SK-N-MC (cell line): ENCODE results near the gene PIGS.
A peak's percentile ranks its signal among the peaks of the same experiment; 100 is the strongest.

Experiments used
- DNase-seq: peaks from one replicate; pipeline ENCODE4 v3.0.0-alpha.2; 2011; ENCODE audit warnings: low read depth, low spot score
- H3K27ac ChIP-seq: fragments of 200-600 bp; sonication (generic); 2 replicates; pipeline ENCODE4 v1.5.1; 2016; ENCODE audit warnings: mixed run types
- H3K36me3 ChIP-seq: fragments of 200-600 bp; sonication (generic); 2 replicates; pipeline ENCODE4 v1.6.1; 2017; ENCODE audit warnings: antibody characterized with exemption, low read length, mixed read lengths; ENCODE audit not compliant: insufficient read depth
- H3K4me3 ChIP-seq: fragments of 200-600 bp; sonication (generic); 2 replicates; pipeline ENCODE4 v1.5.1; 2016
- H3K9ac ChIP-seq: fragments of 200-600 bp; sonication (generic); 2 replicates; pipeline ENCODE4 v1.8.0; 2017; ENCODE audit warnings: mixed run types, mixed read lengths; ENCODE audit not compliant: insufficient read length
- H3K9me3 ChIP-seq: fragments of 200-600 bp; sonication (generic); 2 replicates; pipeline ENCODE4 v1.6.1; 2017; ENCODE audit warnings: low read depth, mild to moderate bottlenecking, antibody characterized with exemption, low read length, moderate library complexity, mixed read lengths
- EZH2 ChIP-seq: fragments of 200-600 bp; sonication (generic); IDR thresholded peaks from one replicate; pipeline ENCODE4 v1.6.1; 2017; ENCODE audit warnings: antibody characterized with exemption
- FOXP2 ChIP-seq: optimal IDR thresholded peaks from 2 replicates; pipeline ENCODE3; 2011; ENCODE audit warnings: mild to moderate bottlenecking, moderate library complexity; ENCODE audit not compliant: insufficient read depth; ENCODE audit errors: extremely low read length, control extremely low read depth
- POLR2AphosphoS5 ChIP-seq: IDR thresholded peaks from 2 replicates; pipeline ENCODE4 v1.6.1; 2012; ENCODE audit warnings: mild to moderate bottlenecking, low read depth, low read length, borderline replicate concordance

The PIGS gene

DNA sequence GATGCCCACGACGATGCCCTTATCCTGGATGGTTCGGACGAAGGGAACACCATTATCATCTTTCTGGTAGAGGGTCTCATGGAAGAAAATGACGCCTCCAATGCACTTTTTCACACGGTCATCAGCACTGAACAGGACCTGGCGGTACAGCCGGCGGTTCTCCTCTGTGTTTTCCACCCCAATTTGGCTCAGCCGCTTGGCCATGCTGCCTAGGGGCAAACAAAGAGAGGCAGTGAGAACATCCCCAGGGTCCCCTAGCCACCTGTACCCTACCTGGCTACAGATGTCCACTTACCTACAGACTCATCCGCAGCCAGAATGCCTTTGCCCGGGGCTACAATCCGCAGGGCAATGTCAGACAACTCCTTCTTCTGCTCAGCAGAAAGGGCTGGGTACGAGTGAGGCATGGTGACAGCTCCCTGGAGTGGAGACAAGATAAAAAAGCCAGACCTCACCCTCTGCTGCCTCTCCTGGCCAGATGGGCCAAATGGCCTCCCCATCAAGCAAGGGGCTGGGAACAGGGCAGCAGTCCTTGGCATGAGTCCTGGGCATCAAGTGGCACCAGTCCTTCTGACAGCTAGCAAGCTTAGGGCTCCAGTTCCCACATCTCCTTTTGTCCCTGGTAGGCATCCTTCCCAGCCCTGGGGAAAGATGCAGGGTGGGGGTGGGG is 3.9 kb upstream of the PIGS start:
- TF ChIP-seq POLR2AphosphoS5 (no peak), EZH2 (no peak), FOXP2 (no peak)
- no peaks in the 10 kb centered on the region for H3K9me3 ChIP-seq
- no peak for DNase-seq
- H3K27ac ChIP-seq: no peak overlapping the region
- H3K36me3 ChIP-seq: peaks cover 34% of the 10 kb centered on the region
- no peak overlapping the region for H3K9ac ChIP-seq
- H3K4me3 ChIP-seq: no peak overlapping the region

DNA sequence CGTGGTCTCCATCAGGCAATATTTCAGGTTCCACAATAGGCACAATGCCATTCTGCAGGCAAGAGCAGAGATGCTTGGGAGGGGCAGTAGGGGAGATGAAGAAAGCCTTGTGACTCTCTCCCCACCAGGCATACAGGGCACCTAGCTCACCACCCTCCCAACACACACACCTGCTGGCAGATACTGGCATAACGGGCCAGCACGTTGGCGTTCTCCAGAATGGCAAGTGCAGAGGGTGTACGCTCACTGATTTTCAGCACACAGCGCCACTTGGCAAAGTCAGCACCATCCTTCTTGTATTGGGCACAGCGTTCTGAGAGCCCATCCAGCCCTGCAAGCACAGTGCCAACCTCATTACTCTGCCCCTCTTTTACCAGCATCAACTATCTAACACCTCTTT is 3.2 kb upstream of the PIGS start:
- H3K27ac ChIP-seq: no peak overlapping the region
- DNase-seq: no peak
- TF ChIP-seq EZH2 (no peak), FOXP2 (no peak), POLR2AphosphoS5 (no peak)
- H3K9me3 ChIP-seq: no peaks in the 10 kb centered on the region
- no peak overlapping the region for H3K4me3 ChIP-seq
- H3K36me3 ChIP-seq: peaks cover 27% of the 10 kb centered on the region
- H3K9ac ChIP-seq: no peak overlapping the region

DNA sequence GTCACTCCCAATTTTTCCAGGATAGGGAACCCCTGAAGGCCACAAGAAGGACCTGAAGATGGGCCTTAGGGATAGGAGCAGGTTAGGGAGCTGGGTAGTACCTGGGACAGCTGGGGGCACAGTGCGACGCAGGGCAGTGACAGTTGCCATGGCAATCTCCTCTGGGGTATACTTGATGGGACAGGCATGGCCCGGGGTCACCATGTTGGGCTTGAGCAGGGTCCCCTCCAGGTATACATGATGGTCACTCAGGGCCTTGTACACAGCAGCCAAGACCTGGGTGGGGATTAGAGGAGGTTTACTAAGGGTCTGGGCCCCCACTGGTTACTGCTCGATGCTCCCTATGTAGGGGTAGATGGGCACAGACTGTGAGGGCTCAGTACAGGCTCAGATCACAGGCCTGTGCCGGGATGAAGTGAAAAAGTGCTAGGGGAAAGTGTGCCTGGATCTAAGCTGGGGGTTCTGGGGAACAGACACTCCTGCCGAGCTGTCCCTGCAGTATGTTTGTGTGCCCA is 2.7 kb upstream of the PIGS start:
- Histone ChIP-seq H3K36me3 (peaks cover 22% of the 10 kb centered on the region), H3K9ac (no peak overlapping the region), H3K27ac (no peak overlapping the region), H3K9me3 (no peaks in the 10 kb centered on the region), H3K4me3 (no peak overlapping the region)
- TF ChIP-seq EZH2 (no peak), POLR2AphosphoS5 (no peak), FOXP2 (no peak)
- no peak for DNase-seq

DNA sequence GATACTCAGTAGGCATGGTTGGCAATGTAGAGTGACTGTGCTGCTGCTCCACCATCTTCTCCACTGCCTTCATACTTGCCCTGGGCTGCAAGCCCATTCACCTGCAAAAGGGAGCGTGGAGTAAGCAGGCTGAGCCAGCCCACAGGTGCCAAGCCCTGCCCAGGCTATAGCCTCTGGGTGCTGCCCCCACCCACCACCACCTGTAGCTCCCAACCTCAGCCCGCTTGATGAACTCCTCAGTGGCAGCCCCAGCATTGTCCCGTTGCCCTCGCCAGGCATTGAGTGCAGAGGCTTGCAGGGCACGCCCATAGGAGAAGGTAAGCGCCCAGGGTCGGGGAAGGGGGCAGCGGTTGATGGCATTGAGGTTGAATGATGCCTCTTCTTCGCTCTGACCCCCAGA is 2.2 kb upstream of the PIGS start:
- H3K9me3 ChIP-seq: no peaks in the 10 kb centered on the region
- H3K36me3 ChIP-seq: peaks cover 17% of the 10 kb centered on the region
- TF ChIP-seq EZH2: no peak
- TF ChIP-seq POLR2AphosphoS5: no peak
- TF ChIP-seq FOXP2: no peak

DNA sequence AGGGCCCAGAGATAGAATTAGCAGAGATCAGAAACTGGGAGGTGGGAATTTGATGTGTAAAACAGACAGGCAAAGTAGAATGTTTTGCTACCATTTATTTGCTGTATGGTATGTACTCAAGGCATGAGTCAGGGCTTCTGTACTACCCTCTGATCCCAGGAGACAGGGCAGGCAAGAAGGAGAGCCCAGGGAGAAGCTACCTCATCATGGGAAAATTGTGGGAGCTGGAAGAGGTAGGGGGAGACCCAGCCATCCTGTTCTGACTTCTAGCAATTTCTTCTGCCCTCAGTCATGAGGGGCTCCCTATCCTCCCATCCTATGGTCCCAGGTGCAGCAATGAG is 1.7 kb upstream of the PIGS start:
- Histone ChIP-seq H3K9ac (no peak overlapping the region), H3K4me3 (no peak overlapping the region), H3K36me3 (peaks cover 12% of the 10 kb centered on the region), H3K9me3 (no peaks in the 10 kb centered on the region), H3K27ac (no peak overlapping the region)
- no peak for DNase-seq
- TF ChIP-seq FOXP2 (no peak), POLR2AphosphoS5 (no peak), EZH2 (no peak)

More for the DNA sequence above, 2.2 kb upstream of the PIGS start:
- H3K4me3 ChIP-seq: no peak overlapping the region
- no peak for DNase-seq
- no peak overlapping the region for H3K9ac ChIP-seq
- no peak overlapping the region for H3K27ac ChIP-seq

DNA sequence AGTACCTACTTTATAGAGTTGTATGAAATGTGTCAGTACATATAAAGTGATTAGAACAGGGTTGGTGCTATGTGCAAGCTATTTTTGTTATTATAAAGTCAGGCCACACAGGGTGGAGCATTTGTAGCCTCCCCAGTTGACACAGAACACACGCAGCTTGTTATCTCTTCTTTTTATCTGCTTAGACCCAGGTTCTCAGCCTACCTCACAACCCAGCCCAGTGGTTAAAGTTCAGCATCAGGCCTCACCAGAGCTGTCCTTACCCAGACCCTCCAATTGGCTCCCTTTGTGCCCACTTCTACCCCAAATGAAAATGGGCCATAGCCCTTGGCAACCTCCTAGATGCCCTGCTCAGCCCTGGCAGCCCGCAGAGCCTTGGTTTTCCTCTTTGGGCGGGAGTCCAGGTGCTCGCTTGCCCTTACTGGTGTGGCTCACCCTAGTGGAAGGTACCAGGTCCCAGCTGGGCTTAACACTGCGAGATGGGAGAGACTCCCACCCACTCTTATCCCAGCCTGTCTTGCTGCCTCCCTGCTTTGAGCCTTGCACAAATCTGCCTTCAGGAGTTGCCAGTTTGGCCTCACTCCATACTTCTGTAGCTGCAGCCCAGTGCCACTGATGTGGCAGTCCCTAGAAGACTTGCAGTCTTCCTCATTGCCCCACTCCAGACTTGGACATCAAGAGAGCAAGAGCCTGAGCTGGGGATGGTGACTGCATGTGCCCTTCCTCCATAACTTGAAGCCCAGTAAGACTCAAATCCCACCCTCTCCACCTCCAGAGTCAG is 1.1 kb upstream of the PIGS start:
- peak overlapping the region; percentile 95 for H3K4me3 ChIP-seq
- TF ChIP-seq POLR2AphosphoS5 (no peak), FOXP2 (no peak), EZH2 (no peak)
- H3K9me3 ChIP-seq: no peaks in the 10 kb centered on the region
- H3K27ac ChIP-seq: no peak overlapping the region
- H3K9ac ChIP-seq: no peak overlapping the region
- H3K36me3 ChIP-seq: peaks cover 6% of the 10 kb centered on the region
- DNase-seq: no peak

DNA sequence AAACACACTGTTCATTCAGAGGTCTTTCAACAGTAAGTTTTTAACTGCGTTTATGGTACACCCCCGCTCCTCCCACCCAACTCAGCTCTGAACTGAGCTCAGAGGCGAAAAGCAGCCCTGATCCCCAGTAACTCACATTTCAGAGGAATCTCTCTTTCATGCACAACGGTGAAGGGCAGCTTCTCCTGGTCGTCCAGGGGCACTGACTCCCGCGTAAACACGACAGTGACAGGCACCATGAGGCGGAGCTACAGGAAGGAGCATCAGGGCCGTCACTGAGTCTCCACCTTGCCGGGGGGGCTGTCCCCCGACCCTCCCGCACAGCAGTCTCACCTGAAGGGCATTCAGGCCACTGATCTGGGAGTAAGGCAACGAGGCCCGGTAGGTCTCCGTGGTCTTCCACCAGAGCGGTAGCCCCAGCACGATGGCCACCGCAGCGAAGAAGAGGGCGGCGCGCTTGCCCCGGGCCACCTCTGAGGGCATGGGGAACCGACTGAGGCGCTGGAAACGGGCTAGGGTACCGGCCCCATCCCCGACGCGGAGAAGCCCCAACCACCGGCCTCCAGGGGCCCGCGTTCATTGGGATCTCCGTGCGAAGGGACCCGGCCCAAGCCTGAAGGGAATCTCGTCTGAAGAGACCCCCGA is 486 bp downstream of the PIGS start:
- TF ChIP-seq FOXP2: no peak
- no peak for TF ChIP-seq POLR2AphosphoS5
- TF ChIP-seq EZH2: no peak

DNA sequence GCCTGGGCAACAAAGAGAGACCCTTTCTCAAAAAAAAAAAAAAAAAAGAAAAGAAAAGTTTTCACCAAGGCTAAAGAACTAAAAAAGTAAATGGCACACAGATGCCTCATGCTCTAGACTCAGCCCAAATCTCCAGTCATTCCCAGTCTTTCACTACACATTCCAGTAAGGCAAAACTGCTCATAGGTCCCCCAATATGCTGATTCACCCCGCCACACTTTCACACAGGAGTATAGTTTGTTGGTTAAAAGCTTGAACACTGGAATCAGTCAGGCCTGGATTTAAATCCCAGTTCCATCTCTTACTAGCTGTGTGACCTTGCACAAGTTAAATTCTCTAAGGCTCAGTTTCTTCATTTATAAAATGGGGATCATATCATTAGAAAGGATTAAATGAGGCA is 1.9 kb downstream of the PIGS start:
- H3K36me3 ChIP-seq: no peaks in the 10 kb centered on the region; the same call in 1 of the 2 replicates
- H3K9ac ChIP-seq: no peak overlapping the region
- H3K27ac ChIP-seq: no peak overlapping the region
- no peaks in the 10 kb centered on the region for H3K9me3 ChIP-seq
- H3K4me3 ChIP-seq: no peak overlapping the region
- no peak for DNase-seq
- TF ChIP-seq POLR2AphosphoS5 (no peak), FOXP2 (no peak), EZH2 (no peak)

More for the DNA sequence above, 486 bp downstream of the PIGS start:
- Histone ChIP-seq H3K27ac (no peak overlapping the region), H3K9me3 (no peaks in the 10 kb centered on the region), H3K4me3 (peak overlapping the region; percentile 95), H3K36me3 (no peaks in the 10 kb centered on the region; the same call in 1 of the 2 replicates), H3K9ac (peak overlapping the region; percentile 89)
- no peak for DNase-seq
